H1 (cell line): ENCODE results near the gene ZNF23. TPM values are rescaled to one million over a fixed set of nuclear protein-coding genes. Genes with fewer than 3 reads are reported as not detected.

Experiments
- BRCA1 ChIP-seq: IDR thresholded peaks from 2 replicates; pipeline ENCODE4 v1.6.1; 2012; ENCODE audit warnings: low read depth, low read length, improper control_type of control experiment
- CHD7 ChIP-seq: fragments of 300-600 bp; sonication (generic); IDR thresholded peaks from 2 replicates; pipeline ENCODE4 v1.7.1; 2012; ENCODE audit warnings: low read length, moderate library complexity, mild to moderate bottlenecking, inconsistent platforms; ENCODE audit not compliant: insufficient replicate concordance
- CTBP2 ChIP-seq: IDR thresholded peaks from 2 replicates; pipeline ENCODE4 v1.7.0; 2011; ENCODE audit warnings: borderline replicate concordance, mild to moderate bottlenecking, moderate library complexity, mixed read lengths, low read length; ENCODE audit not compliant: insufficient read depth, insufficient read length
- CTCF ChIP-seq, 3 experiments: IDR thresholded peaks; 1 replicate in 2 of 3; 2 replicates in 1 of 3; pipeline versions ENCODE4 v1.5.1 to v1.6.1; 2011; ENCODE audit warnings: low read length in 3 of 3, mild to moderate bottlenecking in 3 of 3, inconsistent platforms in 2 of 3, low read depth in 1 of 3, moderate library complexity in 1 of 3; ENCODE audit not compliant: insufficient read depth in 1 of 3; ENCODE audit errors: control extremely low read depth in 1 of 3
- EGR1 ChIP-seq: IDR thresholded peaks from 2 replicates; pipeline ENCODE4 v1.6.1; 2011; ENCODE audit warnings: low read depth, low read length, borderline replicate concordance
- EZH2 ChIP-seq: fragments of 200-600 bp; sonication (generic); IDR thresholded peaks from 2 replicates; pipeline ENCODE4 v1.7.1; 2012; ENCODE audit warnings: low read depth, mild to moderate bottlenecking, moderate library complexity, low read length, inconsistent platforms; ENCODE audit not compliant: severe bottlenecking
- HDAC6 ChIP-seq: IDR thresholded peaks from one replicate; pipeline ENCODE4 v1.7.1; 2012; ENCODE audit warnings: low read depth, mild to moderate bottlenecking, inconsistent platforms, low read length, moderate library complexity
- PHF8 ChIP-seq: fragments of 200-600 bp; sonication (generic); conservative IDR thresholded peaks from 2 replicates; pipeline ENCODE4 v1.7.1; 2012; ENCODE audit warnings: low read depth, mild to moderate bottlenecking, inconsistent platforms, low read length, moderate library complexity
- polyA plus RNA-seq, 7 experiments: library from polyadenylated mRNA; depleted of rRNA in 3 of 7; stranded (reverse) in 5 of 7; unstranded in 2 of 7; fragments of >200 nt in 5 of 7; fragments of 200-250 nt in 2 of 7; gene quantifications; 1 replicate in 5 of 7; 2 replicates in 1 of 7; 4 replicates in 1 of 7; pipeline versions ENCODE4 v1.2.1 to v1.2.3, GENCODE V29; 2011 to 2013; ENCODE audit warnings: missing spikeins in 2 of 7, mixed read lengths in 2 of 7
- total RNA-seq: library from RNA; stranded (reverse); fragmentation: NEBNext Ultra II Directional; extraction: Animal tissue kit (Norgen Biotek cat#: 25700); gene quantifications from 2 replicates; pipeline ENCODE4 v1.2.1, GENCODE V29; 2021

ZNF23 gene
- total and polyA plus RNA-seq, 2 of the 8 experiments (the other 6 are each of a cell fraction or from before 2014, with no cell fraction given): 2.4 to 10.2 TPM

- TF ChIP-seq CHD7: no peak
- TF ChIP-seq PHF8: no peak
- no peak for TF ChIP-seq EGR1
- no peak for TF ChIP-seq BRCA1
- TF ChIP-seq HDAC6: no peak
- TF ChIP-seq CTBP2: no peak
- TF ChIP-seq CTCF (IDR thresholded peaks at IDR 0.05; ENCODE audit: control extremely low read depth in 1 of 3, insufficient read depth in 1 of 3, low read depth in 1 of 3, low read length in 3 of 3): peak in 2 of 3 experiments; percentile 81 to 83; a peak in 3 of 4 replicates
- no peak for TF ChIP-seq EZH2
Measured at GRCh38 chr16:71499775-71500364, 37.8 kb upstream of the ZNF23 start (continued).
